ENCODE results near the gene CYP4V2. TPM values are rescaled to one million over a fixed set of nuclear protein-coding genes. Genes with fewer than 3 reads are reported as not detected.

The CYP4V2 gene
- total RNA-seq: 10 to 100 TPM; 27.1 to 35.1 (median 30.0) TPM
- 41.5 TPM for total RNA-seq (2013)
- total RNA-seq: 9.4 to 85.2 (median 39.2) reads per million in 29 experiments

GRCh38 chr4:186191200-186192065, at the start of gene CYP4V2:
TSS of gene CYP4V2 (plus strand) at chr4:186191567. CDS start at chr4:186191824, 257 bp downstream.
- Mint-ChIP-seq H3K27ac (peak within 1 kb of the TSS; percentile 95 to 96), H3K27me3 (no peaks in the 10 kb centered on the region), H3K36me3 (peaks cover 16% of the 10 kb centered on the region), H3K9me3 (no peaks in the 10 kb centered on the region), H3K4me1 (peaks cover 46 to 57% (median 48%) of the 10 kb centered on the region in 3 donors), H3K4me3 (peak within 1 kb of the TSS; percentile 87 to 92 (median 89))
- ATAC-seq (replicated peaks in 1 of 4): peak; percentile 85 to 89 (median 86)
- ChIA-PET POLR2A (interaction anchor here (1.0 to 3.3 kb wide), 5 partner anchors 10 to 1385 kb away, joined by 3 to 15 read pairs (median 4); no protein-coding TSS in a partner anchor), CTCF (interaction anchor here (2.3 to 3.0 kb wide), 3 partner anchors 10 to 13 kb away, joined by 7 to 19 read pairs (median 17); no protein-coding TSS in a partner anchor)
- peak; percentile 64 to 88 (median 79) for DNase-seq
- Histone ChIP-seq H3K9me3 (no peaks in the 10 kb centered on the region), H3K4me1 (ENCODE audit: control insufficient read depth in 1 of 2, extremely low read depth in 1 of 2, insufficient read depth in 2 of 2, low read length in 2 of 2) (peaks cover 9 to 19% of the 10 kb centered on the region in 2 experiments), H3K27ac (ENCODE audit: low read length) (peak within 1 kb of the TSS; percentile 94), H3K4me3 (ENCODE audit: control insufficient read depth in 1 of 2, extremely low read depth in 1 of 2, low read length in 1 of 2) (peak within 1 kb of the TSS; percentile 86 to 90), H3K36me3 (ENCODE audit: control insufficient read depth in 2 of 2, extremely low read depth in 1 of 2, insufficient read depth in 1 of 2, low read length in 1 of 2) (peaks cover 0 to 2% of the 10 kb centered on the region in 2 donors), H3K27me3 (replicated peaks in 1 of 2; ENCODE audit: control insufficient read depth in 2 of 2, extremely low read depth in 1 of 2, insufficient read depth in 2 of 2, low read length in 1 of 2) (no peaks in the 10 kb centered on the region)
- WGBS (ENCODE audit: insufficient coverage): under 1% methylated on average over 107 of the region's 107 CpGs

- ATAC-seq (replicated peaks in 1 of 4) (peak in 3 of 4 experiments; percentile 50 to 67 (median 58)), DNase-seq (no peak)
- peaks cover 30 to 51% of the 10 kb centered on the region in 2 donors for H3K27me3 Mint-ChIP-seq
- peak overlapping the region in 1 of 2 donors; percentile 52 for H3K27ac Mint-ChIP-seq
- Histone ChIP-seq H3K27ac (ENCODE audit: low read length) (no peak overlapping the region), H3K4me1 (ENCODE audit: control insufficient read depth in 1 of 2, extremely low read depth in 1 of 2, insufficient read depth in 2 of 2, low read length in 2 of 2) (peaks cover 0 to 9% of the 10 kb centered on the region in 2 experiments), H3K9me3 (no peaks in the 10 kb centered on the region), H3K36me3 (ENCODE audit: control insufficient read depth in 2 of 2, extremely low read depth in 1 of 2, insufficient read depth in 1 of 2, low read length in 1 of 2) (no peaks in the 10 kb centered on the region), H3K4me3 (ENCODE audit: control insufficient read depth in 1 of 2, extremely low read depth in 1 of 2, low read length in 1 of 2) (peak overlapping the region in 1 of 2 donors; percentile 39), H3K27me3 (replicated peaks in 1 of 2; ENCODE audit: control insufficient read depth in 2 of 2, extremely low read depth in 1 of 2, insufficient read depth in 2 of 2, low read length in 1 of 2) (peaks cover 24 to 33% of the 10 kb centered on the region in 2 experiments)
- peak overlapping the region; percentile 61 to 77 (median 75) for H3K4me3 Mint-ChIP-seq
- POLR2A ChIA-PET: no interaction called here
- H3K9me3 Mint-ChIP-seq: no peaks in the 10 kb centered on the region
- peaks cover 8 to 15% (median 13%) of the 10 kb centered on the region in 3 donors for H3K4me1 Mint-ChIP-seq
- no peaks in the 10 kb centered on the region for H3K36me3 Mint-ChIP-seq
- CTCF ChIA-PET: no interaction called here
- WGBS (ENCODE audit: insufficient coverage): 3% methylated on average over 57 of the region's 72 CpGs
Measured at GRCh38 chr4:186144198-186144945, 47.0 kb upstream of the CYP4V2 start.

- 2% methylated on average over 50 of the region's 54 CpGs for WGBS (ENCODE audit: insufficient coverage)
Measured at GRCh38 chr4:186144946-186145569, 46.3 kb upstream of the CYP4V2 start.

GRCh38 chr4:186146458-186146857, 44.9 kb upstream of the CYP4V2 start:
- ChIA-PET CTCF (interaction anchor here in 1 of 2 donors (1.5 kb wide), 1 partner anchor 9 kb away, joined by 4 read pairs; no protein-coding TSS in a partner anchor), POLR2A (no interaction called here)
- Mint-ChIP-seq H3K9me3 (no peaks in the 10 kb centered on the region), H3K4me3 (no peak overlapping the region), H3K4me1 (peaks cover 8 to 15% (median 13%) of the 10 kb centered on the region in 3 donors), H3K36me3 (no peaks in the 10 kb centered on the region), H3K27ac (no peak overlapping the region), H3K27me3 (peaks cover 30 to 62% of the 10 kb centered on the region in 2 donors)
- Histone ChIP-seq H3K27me3 (replicated peaks in 1 of 2; ENCODE audit: control insufficient read depth in 2 of 2, extremely low read depth in 1 of 2, insufficient read depth in 2 of 2, low read length in 1 of 2) (peaks cover 24 to 45% of the 10 kb centered on the region in 2 experiments), H3K4me3 (ENCODE audit: control insufficient read depth in 1 of 2, extremely low read depth in 1 of 2, low read length in 1 of 2) (no peak overlapping the region), H3K4me1 (ENCODE audit: control insufficient read depth in 1 of 2, extremely low read depth in 1 of 2, insufficient read depth in 2 of 2, low read length in 2 of 2) (peaks cover 0 to 9% of the 10 kb centered on the region in 2 experiments), H3K36me3 (ENCODE audit: control insufficient read depth in 2 of 2, extremely low read depth in 1 of 2, insufficient read depth in 1 of 2, low read length in 1 of 2) (no peaks in the 10 kb centered on the region), H3K27ac (ENCODE audit: low read length) (no peak overlapping the region), H3K9me3 (no peaks in the 10 kb centered on the region)
- DNase-seq: no peak
- no peak for ATAC-seq (replicated peaks in 1 of 4)
- 59% methylated on average over 8 of the region's 9 CpGs for WGBS (ENCODE audit: insufficient coverage)

More at GRCh38 chr4:186144946-186145569, 46.3 kb upstream of the CYP4V2 start:
- H3K36me3 ChIP-seq (ENCODE audit: control insufficient read depth in 2 of 2, extremely low read depth in 1 of 2, insufficient read depth in 1 of 2, low read length in 1 of 2): no peaks in the 10 kb centered on the region
- Mint-ChIP-seq H3K4me3 (peak overlapping the region; percentile 52 to 76 (median 65)), H3K36me3 (no peaks in the 10 kb centered on the region), H3K27me3 (peaks cover 30 to 57% of the 10 kb centered on the region in 2 donors), H3K4me1 (peaks cover 8 to 15% (median 13%) of the 10 kb centered on the region in 3 donors), H3K27ac (no peak overlapping the region), H3K9me3 (no peaks in the 10 kb centered on the region)
- peak in 1 of 35 experiments; percentile 4 for DNase-seq
- no peak overlapping the region for H3K27ac ChIP-seq (ENCODE audit: low read length)
- ChIA-PET CTCF (no interaction called here), POLR2A (no interaction called here)
- peak in 3 of 4 experiments; percentile 54 to 76 (median 70) for ATAC-seq (replicated peaks in 1 of 4)
- no peaks in the 10 kb centered on the region for H3K9me3 ChIP-seq
- peaks cover 0 to 9% of the 10 kb centered on the region in 2 experiments for H3K4me1 ChIP-seq (ENCODE audit: control insufficient read depth in 1 of 2, extremely low read depth in 1 of 2, insufficient read depth in 2 of 2, low read length in 2 of 2)
- H3K27me3 ChIP-seq (replicated peaks in 1 of 2; ENCODE audit: control insufficient read depth in 2 of 2, extremely low read depth in 1 of 2, insufficient read depth in 2 of 2, low read length in 1 of 2): peaks cover 24 to 40% of the 10 kb centered on the region in 2 experiments
- H3K4me3 ChIP-seq (ENCODE audit: control insufficient read depth in 1 of 2, extremely low read depth in 1 of 2, low read length in 1 of 2): peak overlapping the region in 1 of 2 donors; percentile 51

- H3K27me3 ChIP-seq (replicated peaks in 1 of 2; ENCODE audit: control insufficient read depth in 2 of 2, extremely low read depth in 1 of 2, insufficient read depth in 2 of 2, low read length in 1 of 2): peaks cover 24 to 44% of the 10 kb centered on the region in 2 experiments
- H3K27ac ChIP-seq (ENCODE audit: low read length): no peak overlapping the region
- H3K4me1 Mint-ChIP-seq: peaks cover 8 to 15% (median 13%) of the 10 kb centered on the region in 3 donors
- DNase-seq (no peak), ATAC-seq (replicated peaks in 1 of 4) (no peak)
- no peaks in the 10 kb centered on the region for H3K9me3 ChIP-seq
- WGBS (ENCODE audit: insufficient coverage): no CpG with 5 or more reads among the region's 1 CpG
- H3K36me3 ChIP-seq (ENCODE audit: control insufficient read depth in 2 of 2, extremely low read depth in 1 of 2, insufficient read depth in 1 of 2, low read length in 1 of 2): no peaks in the 10 kb centered on the region
- no peaks in the 10 kb centered on the region for H3K36me3 Mint-ChIP-seq
- peaks cover 0 to 9% of the 10 kb centered on the region in 2 experiments for H3K4me1 ChIP-seq (ENCODE audit: control insufficient read depth in 1 of 2, extremely low read depth in 1 of 2, insufficient read depth in 2 of 2, low read length in 2 of 2)
- peaks cover 35 to 64% of the 10 kb centered on the region in 2 donors for H3K27me3 Mint-ChIP-seq
- ChIA-PET CTCF (no interaction called here), POLR2A (no interaction called here)
- H3K9me3 Mint-ChIP-seq: no peaks in the 10 kb centered on the region
- no peak overlapping the region for H3K4me3 Mint-ChIP-seq
- H3K27ac Mint-ChIP-seq: no peak overlapping the region
- no peak overlapping the region for H3K4me3 ChIP-seq (ENCODE audit: control insufficient read depth in 1 of 2, extremely low read depth in 1 of 2, low read length in 1 of 2)
Measured at GRCh38 chr4:186148336-186148975, 42.9 kb upstream of the CYP4V2 start.

Data from T-cell (primary cell).